NCI-H526 (cell line): ENCODE data around the gene PRSS16.
"Not testable (repeated sequence)": the region's sequence is repeated elsewhere in the genome, so short reads cannot be mapped to it uniquely, and the experiment has no call there.

Source experiments
- DNase-seq, 2 experiments: peaks; one replicate each; lab custom pipeline; 2025; lab: John Stamatoyannopoulos, UW

Gene PRSS16, protein sequence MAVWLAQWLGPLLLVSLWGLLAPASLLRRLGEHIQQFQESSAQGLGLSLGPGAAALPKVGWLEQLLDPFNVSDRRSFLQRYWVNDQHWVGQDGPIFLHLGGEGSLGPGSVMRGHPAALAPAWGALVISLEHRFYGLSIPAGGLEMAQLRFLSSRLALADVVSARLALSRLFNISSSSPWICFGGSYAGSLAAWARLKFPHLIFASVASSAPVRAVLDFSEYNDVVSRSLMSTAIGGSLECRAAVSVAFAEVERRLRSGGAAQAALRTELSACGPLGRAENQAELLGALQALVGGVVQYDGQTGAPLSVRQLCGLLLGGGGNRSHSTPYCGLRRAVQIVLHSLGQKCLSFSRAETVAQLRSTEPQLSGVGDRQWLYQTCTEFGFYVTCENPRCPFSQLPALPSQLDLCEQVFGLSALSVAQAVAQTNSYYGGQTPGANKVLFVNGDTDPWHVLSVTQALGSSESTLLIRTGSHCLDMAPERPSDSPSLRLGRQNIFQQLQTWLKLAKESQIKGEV

DNA sequence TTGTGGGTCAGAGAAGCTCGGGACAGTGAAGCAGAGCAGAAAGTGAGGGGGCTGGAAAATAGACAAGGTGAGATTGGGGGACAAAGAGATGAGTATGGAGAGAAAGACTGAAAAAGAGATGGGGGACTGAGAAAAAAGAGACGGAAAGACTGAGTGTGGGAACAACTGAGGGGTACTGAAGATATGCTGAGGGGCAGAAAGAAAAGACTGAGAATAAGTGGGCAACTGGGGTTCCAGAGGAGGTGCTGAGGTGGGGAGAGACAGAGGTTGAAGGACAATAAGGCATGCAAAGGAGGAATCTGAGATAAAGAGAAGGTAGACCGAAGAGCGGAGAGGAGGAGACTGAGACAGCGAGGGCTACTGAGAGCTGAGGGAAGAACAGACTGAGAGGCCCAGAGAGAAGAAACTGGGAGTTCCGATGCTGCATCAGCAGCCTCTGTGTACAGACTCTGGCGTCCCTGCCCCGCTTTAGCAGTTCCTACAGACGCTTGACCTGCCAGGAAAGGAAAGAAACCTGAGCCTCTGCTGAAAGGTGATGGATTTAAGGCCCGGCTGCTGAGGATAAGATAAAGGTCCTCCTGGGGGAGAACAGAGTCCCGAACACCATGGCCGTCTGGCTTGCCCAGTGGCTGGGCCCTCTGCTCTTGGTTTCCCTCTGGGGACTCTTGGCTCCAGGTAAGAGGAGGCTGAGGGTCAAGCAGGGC, at the start of gene PRSS16:
TSS of gene PRSS16 (plus strand) at position 569 of the 704 bp plus-strand sequence. CDS start at position 606, 37 bp downstream.
- no peak for DNase-seq

DNA sequence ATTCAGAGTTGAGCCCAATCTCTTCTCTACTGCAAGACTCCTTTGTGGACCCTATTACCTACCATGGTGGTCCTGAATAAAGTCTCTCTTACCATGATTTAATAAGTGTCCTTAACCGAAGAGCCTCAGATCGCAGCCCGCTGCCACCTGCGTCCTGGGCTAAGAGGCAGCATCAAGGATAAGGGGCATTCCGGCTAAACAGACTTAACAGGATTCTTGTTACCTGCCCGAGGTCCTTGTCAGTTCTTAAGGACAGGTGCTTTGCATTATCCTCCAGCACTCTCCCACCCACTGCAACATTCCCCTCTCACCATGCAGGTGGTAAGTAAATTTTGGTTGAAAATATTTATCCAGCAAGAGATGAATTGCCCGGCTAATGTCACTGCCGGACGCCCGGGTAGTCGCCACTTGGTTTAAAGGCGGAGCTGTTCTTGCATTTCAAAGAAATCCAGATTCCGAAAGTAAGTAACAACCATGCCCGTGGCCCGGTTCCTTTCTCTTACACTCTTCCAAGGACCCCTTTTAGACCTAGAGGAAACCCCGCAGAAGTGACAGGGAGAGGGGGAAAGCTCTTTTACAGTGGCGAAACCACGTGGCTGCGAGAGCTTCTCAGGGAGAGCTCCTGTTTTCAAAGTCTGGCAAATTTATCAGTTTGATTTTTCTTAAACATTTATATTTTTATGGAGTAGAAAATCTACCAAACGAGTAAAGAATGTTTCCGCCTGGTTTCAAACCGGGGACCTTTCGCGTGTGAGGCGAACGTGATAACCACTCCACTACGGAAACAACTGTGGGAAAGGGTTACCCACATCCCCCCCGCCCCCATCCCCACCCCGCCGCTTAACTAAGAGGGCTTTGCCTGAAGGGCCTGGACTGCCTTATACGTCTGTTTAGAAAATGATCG, 41.9 kb upstream of the PRSS16 start:
- no peak for DNase-seq

DNA sequence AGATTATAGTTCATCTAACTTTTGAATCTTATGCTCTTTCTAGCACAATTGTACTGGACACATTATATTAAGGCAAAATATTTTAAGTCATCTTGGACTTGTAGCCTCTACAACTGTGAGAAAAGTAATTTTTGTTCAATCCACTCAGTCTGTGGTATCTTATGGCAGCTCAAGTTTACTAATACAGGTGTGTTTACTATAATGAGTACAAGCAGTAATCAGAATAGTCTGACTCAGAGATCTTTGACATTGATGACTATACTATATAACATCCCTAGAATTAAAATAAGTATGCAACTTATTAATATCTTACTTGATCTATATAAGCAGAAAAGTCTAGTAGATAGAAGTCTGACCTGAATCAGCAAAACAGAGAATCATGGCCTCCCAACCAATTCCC, 40.7 kb upstream of the PRSS16 start:
- DNase-seq = no peak

DNA sequence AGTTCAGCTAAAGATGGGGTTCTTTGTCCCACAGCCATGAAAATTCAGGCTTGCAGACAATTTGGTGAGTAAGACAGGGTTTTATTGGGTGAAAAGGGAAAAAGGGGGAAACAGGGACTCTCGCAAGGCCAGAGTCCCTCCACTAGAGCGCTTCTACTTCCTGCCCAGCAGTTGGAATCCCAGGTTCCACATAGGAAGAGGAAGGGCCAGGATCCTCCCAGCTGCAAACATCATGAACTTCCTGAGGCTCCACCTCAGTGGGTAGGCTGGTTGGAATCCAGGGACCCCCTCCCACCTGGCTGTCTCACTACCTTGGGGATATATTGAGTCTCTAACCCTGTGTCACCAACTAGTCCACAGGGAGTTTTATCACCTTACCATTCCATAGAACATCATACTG, 39.5 kb upstream of the PRSS16 start:
- DNase-seq = no peak

DNA sequence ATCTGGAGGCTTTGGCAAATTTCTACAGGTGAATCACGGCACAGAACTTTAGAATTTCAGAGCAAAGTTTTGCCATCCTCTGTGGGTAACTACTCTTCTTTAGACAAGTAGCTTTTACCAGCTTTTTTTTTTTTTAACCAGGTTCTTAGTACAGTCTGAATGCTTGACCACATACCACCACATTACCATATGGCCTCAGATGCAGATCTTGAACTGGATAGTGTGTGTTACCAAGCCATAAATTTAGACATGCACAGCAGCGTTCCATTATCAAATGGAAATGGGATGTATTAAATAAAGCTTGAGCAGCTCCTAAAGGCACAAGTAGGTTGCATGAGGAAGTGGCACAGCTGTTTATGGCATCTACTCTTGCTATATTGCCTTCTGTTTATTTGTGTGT, 38.3 kb upstream of the PRSS16 start:
- DNase-seq = no peak

DNA sequence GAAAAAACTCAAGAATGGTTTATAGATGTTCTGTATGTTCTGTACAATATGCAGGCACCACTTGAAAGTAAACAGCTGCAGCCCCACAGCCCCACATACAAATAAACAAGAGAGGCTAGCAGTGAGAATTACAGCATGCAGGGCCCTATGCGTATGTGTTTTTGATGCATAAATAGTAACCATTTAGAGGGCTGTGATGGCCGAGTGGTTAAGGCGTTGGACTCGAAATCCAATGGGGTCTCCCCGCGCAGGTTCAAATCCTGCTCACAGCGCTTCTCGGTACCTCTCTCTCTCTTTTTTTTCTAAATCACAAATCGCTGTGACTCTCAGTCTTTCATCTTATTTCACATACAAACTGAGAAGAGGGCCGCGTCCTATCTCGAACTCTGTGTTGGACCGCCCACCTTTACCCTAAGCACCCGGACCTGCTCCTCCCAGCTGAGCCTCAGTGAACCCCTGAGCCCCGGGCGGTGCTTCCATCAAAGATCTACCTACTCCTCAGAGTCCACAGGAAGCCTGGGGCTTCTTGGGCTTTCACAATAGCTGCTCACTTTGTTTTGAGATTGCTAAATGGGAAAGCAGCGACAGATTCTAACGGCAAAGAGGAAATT, 37.7 kb upstream of the PRSS16 start:
- no peak for DNase-seq

DNA sequence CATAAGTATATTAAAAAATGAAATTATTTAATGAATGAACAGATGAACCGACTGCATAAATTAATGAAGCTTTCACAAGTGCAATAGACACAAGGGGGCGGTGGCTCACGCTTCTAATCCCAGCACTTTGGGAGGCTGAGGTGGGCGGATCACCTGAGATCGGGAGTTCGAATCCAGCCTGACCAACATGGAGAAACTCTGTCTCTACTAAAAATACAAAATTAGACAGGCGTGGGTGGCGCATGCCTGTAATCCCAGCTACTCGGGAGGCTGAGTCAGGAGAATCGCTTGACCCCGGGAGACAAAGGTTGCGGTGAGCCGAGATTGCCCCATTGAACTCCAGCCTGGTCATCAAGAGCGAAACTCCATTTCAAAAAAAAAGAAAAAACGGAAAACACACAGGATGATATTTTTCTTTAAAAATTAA, 34.4 kb upstream of the PRSS16 start:
- DNase-seq = not testable (repeated sequence)

DNA sequence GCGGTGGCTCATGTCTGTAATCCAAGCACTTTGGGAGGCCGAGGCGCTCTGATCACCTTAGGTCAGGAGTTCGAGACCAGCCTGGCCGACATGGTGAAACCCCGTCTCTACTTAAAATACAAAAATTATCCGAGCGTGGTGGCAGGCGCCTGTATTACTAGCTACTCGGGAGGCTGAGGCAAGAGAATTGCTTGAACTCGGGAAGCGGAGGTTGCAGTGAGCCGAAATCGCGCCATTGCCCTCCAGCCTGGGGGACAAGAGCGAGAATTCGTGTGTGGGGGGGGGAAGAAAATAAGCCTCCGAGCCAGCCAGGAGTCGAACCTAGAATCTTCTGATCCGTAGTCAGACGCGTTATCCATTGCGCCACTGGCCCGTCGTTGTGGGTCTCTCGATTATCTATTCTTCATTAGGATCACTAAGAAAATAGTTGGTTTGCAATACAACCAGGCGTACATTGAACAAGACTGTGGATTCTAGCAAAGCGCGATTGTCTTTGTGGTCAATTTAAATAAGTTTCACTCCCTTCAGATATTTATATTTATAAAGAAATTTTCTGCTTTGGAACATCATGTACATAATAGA, 33.9 kb upstream of the PRSS16 start:
- no peak for DNase-seq

DNA sequence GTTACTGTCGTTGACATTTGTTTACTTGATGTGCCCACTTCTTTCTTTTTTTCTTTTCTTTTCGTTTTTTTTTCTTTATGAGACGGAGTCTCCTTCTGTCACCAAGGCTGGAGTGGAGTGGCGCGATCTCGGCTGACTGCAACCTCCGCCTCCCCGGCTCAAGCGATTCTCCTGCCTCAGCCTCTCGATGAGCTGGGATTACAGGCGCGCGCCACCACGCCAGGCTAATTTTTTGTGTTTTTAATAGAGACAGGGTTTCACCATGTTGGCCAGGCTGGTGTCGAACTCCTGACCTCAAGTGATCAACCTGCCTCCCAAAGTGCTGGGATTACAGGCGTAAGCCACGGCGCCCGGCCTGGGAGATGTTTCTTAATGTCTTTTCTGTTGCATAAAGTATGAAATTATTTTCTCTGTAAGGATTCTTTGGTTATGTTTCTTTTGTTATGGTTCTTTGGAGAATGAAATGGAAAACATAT, 33.3 kb upstream of the PRSS16 start:
- no peak for DNase-seq

DNA sequence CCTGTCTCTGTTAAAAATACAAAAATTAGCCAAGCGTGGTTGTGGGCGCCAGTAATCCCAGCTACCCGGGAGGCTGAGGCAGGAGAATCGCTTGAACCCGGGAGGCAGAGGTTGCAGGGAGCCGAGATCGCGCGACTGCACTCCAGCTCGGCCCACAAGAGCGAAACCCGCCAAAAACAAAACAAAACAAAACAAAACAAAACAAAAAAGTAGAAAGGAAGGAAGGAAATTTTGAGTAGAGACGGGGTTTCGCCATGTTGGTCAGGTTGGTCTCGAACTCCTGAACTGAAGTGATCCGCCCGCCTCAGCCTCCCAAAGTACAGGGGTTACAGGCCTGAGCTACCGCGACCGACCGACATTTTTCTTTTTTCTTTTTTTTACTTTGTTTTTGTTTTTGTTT, 30.6 kb upstream of the PRSS16 start:
- DNase-seq = no peak

DNA sequence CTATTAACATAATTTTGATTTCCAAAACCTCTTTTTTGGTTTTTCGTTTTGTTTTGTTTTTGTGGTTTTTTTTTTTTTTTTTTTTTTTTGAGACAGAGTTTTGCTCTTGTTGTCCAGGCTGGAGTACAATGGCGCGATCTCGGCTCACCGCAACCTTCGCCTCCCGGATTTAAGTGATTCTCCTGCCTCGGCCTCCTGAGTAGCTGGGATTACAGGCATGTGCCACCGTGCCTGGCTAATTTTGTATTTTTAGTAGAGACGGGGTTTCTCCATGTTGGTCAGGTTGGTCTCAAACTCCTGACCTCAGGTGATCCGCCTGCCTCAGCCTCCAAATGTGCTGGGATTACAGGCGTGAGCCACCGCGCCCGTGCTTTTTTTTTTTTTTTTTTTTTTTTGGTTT, 24.5 kb upstream of the PRSS16 start:
- not testable (repeated sequence) for DNase-seq

DNA sequence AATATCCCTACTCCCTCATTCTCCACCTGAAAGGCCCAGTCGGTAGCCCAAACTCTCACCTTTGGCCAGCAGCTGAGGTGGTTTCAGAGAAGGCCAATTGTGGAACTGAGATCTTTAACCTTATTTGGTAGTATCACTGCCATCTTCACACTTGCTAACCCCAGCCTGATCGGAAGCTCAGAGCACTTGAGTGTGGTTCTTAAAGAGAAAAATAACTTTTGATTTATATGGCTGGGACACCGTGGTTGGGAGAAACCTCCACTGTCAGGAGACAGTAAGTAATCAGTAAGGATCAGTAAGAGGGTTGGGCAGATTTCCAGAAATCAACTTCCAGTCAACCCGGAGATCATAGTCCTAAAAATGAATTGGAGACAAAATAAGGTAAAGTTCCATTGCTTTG, 22.8 kb upstream of the PRSS16 start:
- DNase-seq = no peak

DNA sequence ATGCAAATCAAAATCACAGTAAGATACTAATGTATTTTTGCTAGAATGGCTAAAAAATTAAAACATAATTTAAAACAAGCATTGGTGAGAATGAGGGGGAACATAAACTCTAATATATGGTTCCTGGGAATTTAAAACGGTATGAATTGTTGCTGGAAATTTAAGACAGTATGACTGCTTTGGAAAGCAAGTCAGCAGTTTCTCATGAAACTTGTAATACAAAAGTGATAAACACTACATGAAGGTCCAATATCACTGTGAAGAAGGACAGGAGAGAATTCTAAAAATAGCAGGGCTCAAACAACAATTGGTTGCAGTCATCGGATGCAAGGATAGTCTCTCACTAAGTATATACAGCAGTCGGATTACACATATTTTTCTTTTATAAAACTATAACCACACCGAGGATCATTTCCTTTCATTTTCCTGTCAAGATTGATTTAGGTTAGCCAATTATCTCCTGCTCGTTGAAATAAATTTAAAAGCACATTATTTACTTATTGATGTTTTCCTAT, 18.5 kb upstream of the PRSS16 start:
- no peak for DNase-seq

DNA sequence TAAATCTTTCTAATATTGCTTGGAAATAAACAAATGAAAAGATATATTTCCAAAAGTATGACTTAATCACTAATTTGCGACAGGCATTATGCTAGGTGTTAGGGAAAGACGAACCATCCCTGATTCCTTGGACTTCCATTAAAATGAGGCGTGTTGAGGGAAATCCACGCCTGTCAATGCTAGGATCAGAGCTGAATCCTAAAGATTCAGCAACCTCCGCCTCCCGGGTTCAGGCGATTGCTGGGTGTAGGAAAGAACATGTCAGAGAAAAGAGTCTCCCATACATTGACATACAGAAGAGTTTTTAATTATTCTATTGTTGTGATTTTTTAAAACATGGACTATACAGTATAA, 16.8 kb upstream of the PRSS16 start:
- no peak for DNase-seq

DNA sequence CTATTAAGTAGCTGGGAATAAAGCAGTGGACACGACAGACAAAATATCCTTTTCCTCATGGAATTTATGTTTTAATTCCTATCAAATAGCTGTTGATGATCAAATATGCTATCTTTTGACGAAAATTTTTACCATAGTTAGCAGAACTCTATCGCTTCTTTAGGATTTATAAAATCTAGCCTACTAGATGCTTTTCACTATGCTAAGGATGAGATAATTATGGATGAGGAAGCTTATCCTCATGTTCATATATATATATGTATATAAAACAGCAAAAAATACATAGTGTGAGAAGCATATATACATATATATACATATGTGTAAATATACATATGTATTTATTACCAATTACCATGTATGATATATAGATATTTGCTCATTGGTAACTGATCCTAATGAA, 12.9 kb upstream of the PRSS16 start:
- no peak for DNase-seq

DNA sequence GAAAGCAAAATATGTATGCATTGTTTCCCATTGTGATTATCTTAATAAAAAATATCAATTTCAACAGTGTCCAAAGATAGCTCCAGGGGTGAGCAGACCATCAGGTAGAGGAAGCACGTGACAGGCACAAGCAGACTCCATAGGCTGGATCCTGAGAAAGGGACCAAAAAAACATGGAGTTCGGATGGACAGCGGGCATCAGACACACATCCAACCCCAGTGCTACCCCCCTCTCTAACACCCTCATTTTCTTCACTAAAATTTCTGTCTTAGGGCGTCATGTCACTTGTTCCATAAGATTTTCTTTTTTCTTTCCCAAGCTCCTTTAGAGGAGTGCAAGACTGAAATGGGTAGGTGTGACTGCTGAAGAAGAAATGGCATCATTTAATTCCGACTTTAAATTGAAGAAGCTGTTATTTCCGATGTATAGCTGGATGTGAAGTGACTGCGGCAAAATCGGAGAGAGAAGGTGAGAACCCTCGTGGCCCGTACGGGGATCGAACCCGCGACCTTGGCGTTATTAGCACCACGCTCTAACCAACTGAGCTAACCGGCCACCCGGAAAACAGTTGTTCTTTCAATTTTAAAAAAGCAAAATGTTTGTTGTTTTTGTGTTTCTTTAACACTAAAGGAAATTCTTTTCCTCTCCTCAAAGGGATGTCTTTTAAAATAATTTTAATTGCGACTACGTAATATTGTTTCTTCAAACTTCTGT, 10.3 kb upstream of the PRSS16 start:
- DNase-seq = no peak

DNA sequence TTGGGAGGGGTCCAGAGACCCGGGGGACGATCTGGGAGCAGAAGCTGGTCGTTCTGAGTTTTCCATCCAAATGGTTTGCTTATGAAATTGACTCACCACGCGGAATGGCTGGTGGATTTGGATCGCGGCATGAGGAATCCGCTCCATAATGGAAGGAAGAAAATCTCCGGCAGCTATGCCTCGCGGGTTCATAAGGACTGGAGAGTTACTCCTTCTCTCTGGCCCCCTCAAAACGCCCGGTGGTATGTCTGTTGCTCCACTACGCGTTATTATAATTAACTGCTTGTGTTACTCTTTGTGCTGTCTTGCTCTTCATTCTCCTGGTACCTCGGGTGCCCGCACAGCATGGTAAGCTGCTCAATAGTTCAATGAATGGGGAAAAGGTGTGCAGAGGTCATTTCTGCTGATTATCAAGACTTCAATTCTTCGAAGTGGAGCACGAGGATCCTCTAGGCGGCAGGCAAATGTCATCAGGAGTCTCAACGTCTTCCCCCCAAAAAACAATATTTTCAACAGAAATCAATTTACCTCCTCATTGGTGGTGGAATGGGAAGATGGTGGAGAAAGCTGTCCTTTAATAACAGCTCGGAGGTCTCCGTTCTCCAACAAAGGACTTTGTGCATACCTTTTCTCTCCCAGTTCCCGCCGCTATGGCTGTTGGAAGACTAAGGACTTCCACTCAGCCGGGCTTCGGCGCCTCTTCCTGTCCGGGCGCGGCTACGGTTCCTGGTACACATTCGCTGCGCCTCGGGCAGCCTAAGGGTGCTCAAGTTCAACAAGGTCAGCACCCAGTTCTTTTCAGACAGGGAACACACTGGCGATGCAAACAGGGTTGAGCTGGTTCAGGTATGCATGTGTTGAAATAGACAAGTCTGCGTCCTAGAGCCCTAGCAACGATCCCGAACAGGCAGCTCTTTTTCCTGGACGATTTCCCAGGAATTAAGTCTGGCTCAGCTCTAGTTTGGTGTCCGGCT, 9.2 kb upstream of the PRSS16 start:
- DNase-seq = peak in 1 of 2 experiments; percentile 3

DNA sequence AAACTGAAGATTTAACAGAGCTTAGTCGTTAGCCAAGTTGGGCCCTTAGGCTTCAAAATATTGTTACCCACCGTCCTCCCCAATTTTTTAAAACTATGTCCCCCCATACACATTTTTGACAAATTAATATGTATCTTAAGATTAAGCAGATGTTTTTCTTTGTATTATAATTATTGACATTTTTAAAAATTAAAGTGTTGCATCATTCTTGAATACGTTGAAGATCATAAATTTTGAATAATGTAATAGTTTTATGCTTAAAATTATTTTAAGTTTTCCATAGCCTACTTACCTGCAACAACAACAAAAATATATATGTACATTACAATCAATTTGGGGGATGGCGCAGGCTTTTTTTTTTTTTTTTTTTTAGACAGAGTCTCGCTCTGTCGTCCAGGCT, 8.2 kb upstream of the PRSS16 start:
- DNase-seq = no peak

DNA sequence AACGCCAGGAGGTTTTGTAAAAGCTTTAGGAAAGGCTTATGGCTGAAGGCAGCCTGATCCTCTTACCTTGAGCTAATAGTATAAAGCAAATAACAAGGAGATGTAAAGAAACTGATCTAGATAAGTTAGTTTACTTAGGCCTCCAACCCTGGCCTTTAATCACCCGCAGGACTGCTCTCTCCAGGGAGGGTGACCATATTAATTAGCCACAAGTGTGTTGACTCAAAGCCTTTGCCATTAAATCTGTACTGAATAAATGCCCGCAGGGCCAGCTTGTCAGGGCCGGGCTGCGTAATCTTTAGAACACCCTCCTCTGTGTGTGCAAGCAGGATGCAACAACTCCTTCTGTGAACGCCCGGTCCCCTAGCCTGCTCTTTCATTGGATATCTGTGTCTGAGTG, 6.1 kb upstream of the PRSS16 start:
- DNase-seq = no peak
